Lung (tissue), 12 donors: ENCODE results near the gene XRCC4. TPM values are rescaled to one million over a fixed set of nuclear protein-coding genes. Genes with fewer than 3 reads are reported as not detected.

Experiments
- ATAC-seq: fragments of 200-7000 bp; cut with Tn5 transposase; one replicate; pipeline ENCODE4 v1.9.1; 2020; ENCODE audit warnings: moderate number of reproducible peaks; ENCODE audit not compliant: insufficient read depth, low FRiP score
- DNase-seq, 3 donors: peaks; one replicate each; pipeline ENCODE4 v3.0.0-alpha.2; 2013 to 2017
- H3K27ac ChIP-seq, 2 donors: one replicate each; pipeline ENCODE4 v1.5.1; 2013; ENCODE audit warnings: mild to moderate bottlenecking in 2 of 2, moderate library complexity in 2 of 2, control low read depth in 1 of 2, inconsistent platforms in 1 of 2, low read depth in 1 of 2, low read length in 1 of 2
- H3K27me3 ChIP-seq, 3 donors: one replicate each; pipeline ENCODE4 v1.5.1; 2013; ENCODE audit warnings: low read length in 2 of 3; ENCODE audit not compliant: control insufficient read depth in 3 of 3, insufficient read depth in 3 of 3
- H3K36me3 ChIP-seq, 4 donors: one replicate each; pipeline ENCODE4 v1.5.1; 2013; ENCODE audit warnings: low read length in 4 of 4, mild to moderate bottlenecking in 1 of 4, moderate library complexity in 1 of 4; ENCODE audit not compliant: control insufficient read depth in 4 of 4, insufficient read depth in 4 of 4
- H3K4me1 ChIP-seq, 5 donors: one replicate each; pipeline ENCODE4 v1.5.1; 2013; ENCODE audit warnings: low read length in 5 of 5, mild to moderate bottlenecking in 2 of 5, moderate library complexity in 1 of 5; ENCODE audit not compliant: control insufficient read depth in 5 of 5, insufficient read depth in 5 of 5
- H3K4me3 ChIP-seq: one replicate; pipeline ENCODE4 v1.5.1; 2013; ENCODE audit warnings: mild to moderate bottlenecking, control low read depth, moderate library complexity
- H3K9ac ChIP-seq, 2 donors: one replicate each; pipeline ENCODE4 v1.5.1; 2013; ENCODE audit warnings: low read length in 2 of 2, control low read depth in 1 of 2; ENCODE audit not compliant: insufficient read depth in 1 of 2
- H3K9me3 ChIP-seq, 4 donors: one replicate each; pipeline ENCODE4 v1.5.1; 2013; ENCODE audit warnings: low read length in 3 of 4, mild to moderate bottlenecking in 1 of 4, moderate library complexity in 1 of 4; ENCODE audit not compliant: control insufficient read depth in 4 of 4, insufficient read depth in 3 of 4
- CTCF ChIP-seq: IDR thresholded peaks from 2 replicates; pipeline ENCODE4 v1.5.1; 2012; ENCODE audit warnings: mild to moderate bottlenecking; ENCODE audit errors: control extremely low read depth, extremely low read depth
- WGBS, 2 donors: extraction: QIAGEN DNeasy Blood & Tissue Kit; methylation state at CpG; one replicate each; pipeline ENCODE4 v1.1.7; 2013; 5-methylcytosine and 5-hydroxymethylcytosine counted together
- polyA plus RNA-seq, 2 donors: library from polyadenylated mRNA; stranded (reverse); fragments of 200-250 nt; gene quantifications; one replicate each; pipeline ENCODE4 v1.2.1, GENCODE V29; 2013
- total RNA-seq, 2 donors: library from RNA; depleted of rRNA in 1 of 2; stranded (reverse); fragments of >200 nt in 1 of 2; gene quantifications; one replicate each; pipeline ENCODE4 v1.2.1, GENCODE V29; 2014 to 2021
- donor health status: control.
- donor health status: control.
- donor health status: Bipolar disorder and iron deficiency.
- donor health status: healthy.
- donor health status: DM: yes; HTN: yes; CAD: no.

XRCC4 gene
- total and polyA plus RNA-seq, 4 donors: 3.8 to 10.7 (median 8.4) TPM

GRCh38 chr5:83142526-83142925, 65.2 kb downstream of the XRCC4 start:
- H3K27ac ChIP-seq: no peak overlapping the region
- no peak overlapping the region for H3K9ac ChIP-seq
- no peak for TF ChIP-seq CTCF
- no peaks in the 10 kb centered on the region for H3K9me3 ChIP-seq
- ATAC-seq (no peak), DNase-seq (no peak)
- H3K27me3 ChIP-seq: no peaks in the 10 kb centered on the region
- WGBS, 2 donors: 73 to 82% methylated on average over 2 of the region's 2 CpGs
- H3K36me3 ChIP-seq: no peaks in the 10 kb centered on the region
- H3K4me3 ChIP-seq: no peak overlapping the region
- H3K4me1 ChIP-seq: peaks cover 0 to 12% (median 0%) of the 10 kb centered on the region in 5 donors

- H3K27me3 ChIP-seq: no peaks in the 10 kb centered on the region
- DNase-seq (peak in 1 of 3 donors; percentile 11), ATAC-seq (no peak)
- no peaks in the 10 kb centered on the region for H3K36me3 ChIP-seq
- no peak for TF ChIP-seq CTCF
- no peak overlapping the region for H3K27ac ChIP-seq
- H3K9me3 ChIP-seq: no peaks in the 10 kb centered on the region
- peaks cover 0 to 12% (median 0%) of the 10 kb centered on the region in 5 donors for H3K4me1 ChIP-seq
- no peak overlapping the region for H3K9ac ChIP-seq
- no peak overlapping the region for H3K4me3 ChIP-seq
Measured at GRCh38 chr5:83145241-83145640, 67.9 kb downstream of the XRCC4 start.

- peak in 2 of 3 donors; percentile 65 to 66 for DNase-seq
- TF ChIP-seq CTCF: no peak
- no peak for ATAC-seq
- Histone ChIP-seq H3K27ac (no peak overlapping the region), H3K27me3 (no peaks in the 10 kb centered on the region), H3K4me1 (peaks cover 0 to 12% (median 0%) of the 10 kb centered on the region in 5 donors), H3K9ac (no peak overlapping the region), H3K36me3 (no peaks in the 10 kb centered on the region), H3K4me3 (no peak overlapping the region), H3K9me3 (no peaks in the 10 kb centered on the region)
Measured at GRCh38 chr5:83145882-83146331, 68.6 kb downstream of the XRCC4 start.

- H3K4me1 ChIP-seq: peaks cover 0 to 12% (median 0%) of the 10 kb centered on the region in 5 donors
- no peak overlapping the region for H3K4me3 ChIP-seq
- WGBS, 2 donors: 83 to 92% methylated on average over 4 of the region's 4 CpGs
- H3K36me3 ChIP-seq: no peaks in the 10 kb centered on the region
- H3K27ac ChIP-seq: no peak overlapping the region
- DNase-seq (no peak), ATAC-seq (no peak)
- H3K9ac ChIP-seq: no peak overlapping the region
- no peaks in the 10 kb centered on the region for H3K27me3 ChIP-seq
- H3K9me3 ChIP-seq: no peaks in the 10 kb centered on the region
- TF ChIP-seq CTCF: no peak
Measured at GRCh38 chr5:83146441-83146840, 69.1 kb downstream of the XRCC4 start.
